GOT3 (cell line): ENCODE results near the gene LGALS7.
"Not testable (repeated sequence)": the region's sequence is repeated elsewhere in the genome, so short reads cannot be mapped to it uniquely, and the experiment has no call there.

Source experiments
- DNase-seq: peaks from one replicate; lab custom pipeline; 2025; ENCODE audit warnings: mixed read lengths; lab: John Stamatoyannopoulos, UW

LGALS7 gene

DNA sequence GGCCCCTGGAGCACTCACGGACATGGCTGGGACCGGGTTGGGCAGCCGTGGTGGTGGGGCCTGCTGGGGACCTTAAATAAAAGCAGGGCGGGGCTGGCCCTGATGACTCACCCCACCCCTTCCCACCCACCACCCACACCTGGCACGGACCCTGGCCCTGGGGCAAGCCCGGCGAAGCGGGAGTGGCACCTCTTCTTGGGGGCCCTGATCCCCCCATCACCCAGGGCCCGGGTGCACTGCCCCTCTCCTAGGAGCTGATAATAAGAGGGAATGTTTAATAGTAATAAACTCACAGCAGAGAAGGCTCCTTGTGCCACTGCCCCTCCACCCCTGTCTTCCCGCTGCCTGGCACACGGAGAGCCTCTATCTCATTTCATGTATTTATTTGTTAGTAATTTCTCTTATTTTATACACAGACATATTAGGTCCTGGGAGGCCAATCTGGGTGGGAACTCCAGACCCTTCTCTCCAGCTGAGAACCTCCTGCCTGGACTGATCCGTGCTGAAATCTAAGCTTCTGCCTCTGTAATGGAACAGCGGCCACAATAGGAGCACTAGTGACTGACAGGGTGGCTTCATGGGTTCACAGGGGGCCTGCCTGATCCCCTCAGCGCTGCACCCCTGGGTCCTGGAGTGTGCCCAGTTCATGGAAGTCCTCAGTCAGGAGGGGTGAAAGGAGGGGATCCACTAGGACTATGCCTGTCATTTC, at the start of gene LGALS7:
LGALS7 (minus strand) TSS at position 49 of the 709 bp plus-strand sequence; CDS start at position 24, 25 bp downstream.
- DNase-seq = no peak

DNA sequence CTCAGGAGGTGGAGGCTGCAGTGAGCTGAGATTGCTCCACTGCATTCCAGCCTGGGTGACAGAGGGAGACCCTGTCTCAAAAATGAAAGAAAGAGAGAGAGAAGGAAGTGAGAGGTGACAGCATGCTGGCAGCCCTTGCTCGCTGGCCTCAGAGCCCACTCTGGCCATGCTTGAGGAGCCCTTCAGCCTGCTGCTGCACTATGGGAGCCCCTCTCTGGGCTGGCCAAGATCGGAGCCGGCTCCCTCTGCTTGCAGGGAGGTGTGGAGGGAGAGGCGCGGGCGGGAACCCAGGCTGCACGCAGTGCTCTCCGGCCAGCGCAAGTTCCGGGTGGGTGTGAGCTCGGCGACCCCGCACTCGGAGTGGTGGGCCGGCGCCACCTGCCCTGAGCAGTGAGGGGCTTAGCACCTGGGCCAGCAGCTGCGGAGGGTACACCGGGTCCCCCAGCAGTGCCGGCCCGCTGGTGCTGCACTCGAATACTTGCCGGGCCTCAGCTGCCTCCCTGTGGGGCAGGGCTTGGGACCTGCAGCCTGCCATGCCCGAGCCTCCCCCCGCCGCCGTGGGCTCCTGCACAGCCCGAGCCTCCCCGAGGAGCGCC, 48.0 kb upstream of the LGALS7 start:
- DNase-seq = not testable (repeated sequence)

DNA sequence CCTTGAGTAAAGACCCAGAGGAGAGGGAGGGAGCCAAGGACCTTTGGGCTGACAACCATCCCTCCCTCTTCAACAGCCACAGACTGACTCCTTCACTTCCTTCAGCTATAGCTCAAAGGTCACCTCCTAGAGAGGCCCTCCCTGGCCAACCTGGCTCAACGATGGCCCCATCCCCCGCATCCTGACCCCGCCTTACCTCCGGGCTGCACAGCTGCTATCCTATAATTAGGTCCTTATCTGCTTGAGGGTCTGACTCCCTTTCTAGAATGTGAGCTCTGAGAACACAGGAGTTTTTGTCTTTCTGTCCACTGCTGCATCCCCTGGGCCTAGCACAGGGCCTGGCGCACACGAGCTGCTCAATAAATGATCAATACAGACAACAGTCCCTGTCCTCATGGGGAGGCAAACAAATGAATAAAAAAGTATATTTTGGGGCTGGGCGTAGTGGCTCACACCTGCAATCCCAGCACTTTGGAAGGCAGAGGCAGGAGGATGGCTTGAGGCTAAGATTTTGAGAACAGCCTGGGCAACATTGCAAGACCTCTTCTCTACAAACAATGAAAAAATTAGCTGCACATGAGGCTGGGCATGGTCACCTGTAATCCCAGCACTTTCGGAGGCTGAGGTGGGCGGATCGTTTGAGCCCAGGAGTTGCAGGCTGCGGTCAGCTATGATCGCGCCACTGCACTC, 46.1 kb upstream of the LGALS7 start:
- no peak for DNase-seq

DNA sequence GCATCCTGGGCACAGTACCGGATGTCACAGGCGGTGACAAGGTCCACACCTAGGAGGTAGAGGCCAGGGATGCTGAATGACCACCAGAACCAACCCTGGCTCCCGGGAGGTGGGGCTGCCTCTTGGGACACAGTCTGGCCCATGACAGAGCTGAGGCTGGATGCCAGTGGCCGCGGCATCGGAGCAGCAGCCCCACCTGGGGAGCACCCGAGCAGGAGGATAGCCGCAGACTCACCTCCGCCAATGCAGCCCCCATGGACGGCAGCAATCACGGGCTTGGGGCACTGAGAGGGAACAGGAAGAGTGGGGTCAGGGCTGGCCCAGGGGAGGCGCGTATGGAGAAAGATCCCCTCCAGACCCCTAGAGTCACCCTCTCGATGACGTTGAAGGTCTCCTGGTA, 43.8 kb upstream of the LGALS7 start:
- DNase-seq = no peak

DNA sequence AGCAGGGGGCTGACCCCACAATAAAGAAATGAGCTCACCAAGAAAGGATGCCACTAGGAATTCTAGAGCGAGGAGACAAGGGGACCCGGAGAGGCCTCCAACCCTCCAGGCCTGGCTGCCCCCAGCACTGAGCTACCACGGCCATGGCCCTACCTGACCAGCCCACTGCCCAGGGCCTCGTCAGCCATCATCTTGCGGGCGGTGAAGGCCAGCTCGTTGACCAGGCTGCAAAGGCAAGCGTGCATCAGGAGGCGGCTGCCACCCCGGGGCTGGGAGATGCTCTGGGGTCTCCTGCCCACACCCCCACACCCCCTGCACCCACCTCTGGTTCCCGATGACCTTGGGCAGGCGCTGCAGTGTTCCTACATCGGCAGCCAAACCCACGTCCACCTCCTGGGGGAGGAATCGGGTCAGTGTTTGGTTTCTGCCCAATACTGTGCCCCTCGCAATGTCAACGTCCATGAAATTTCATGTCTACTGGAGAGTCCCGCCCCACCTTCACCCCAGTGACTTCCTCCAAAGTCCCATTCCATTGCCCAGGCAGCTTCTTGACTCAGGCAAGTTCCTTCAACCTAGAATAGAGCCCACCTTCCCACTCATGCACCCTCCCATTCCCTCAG, 42.9 kb upstream of the LGALS7 start:
- no peak for DNase-seq

DNA sequence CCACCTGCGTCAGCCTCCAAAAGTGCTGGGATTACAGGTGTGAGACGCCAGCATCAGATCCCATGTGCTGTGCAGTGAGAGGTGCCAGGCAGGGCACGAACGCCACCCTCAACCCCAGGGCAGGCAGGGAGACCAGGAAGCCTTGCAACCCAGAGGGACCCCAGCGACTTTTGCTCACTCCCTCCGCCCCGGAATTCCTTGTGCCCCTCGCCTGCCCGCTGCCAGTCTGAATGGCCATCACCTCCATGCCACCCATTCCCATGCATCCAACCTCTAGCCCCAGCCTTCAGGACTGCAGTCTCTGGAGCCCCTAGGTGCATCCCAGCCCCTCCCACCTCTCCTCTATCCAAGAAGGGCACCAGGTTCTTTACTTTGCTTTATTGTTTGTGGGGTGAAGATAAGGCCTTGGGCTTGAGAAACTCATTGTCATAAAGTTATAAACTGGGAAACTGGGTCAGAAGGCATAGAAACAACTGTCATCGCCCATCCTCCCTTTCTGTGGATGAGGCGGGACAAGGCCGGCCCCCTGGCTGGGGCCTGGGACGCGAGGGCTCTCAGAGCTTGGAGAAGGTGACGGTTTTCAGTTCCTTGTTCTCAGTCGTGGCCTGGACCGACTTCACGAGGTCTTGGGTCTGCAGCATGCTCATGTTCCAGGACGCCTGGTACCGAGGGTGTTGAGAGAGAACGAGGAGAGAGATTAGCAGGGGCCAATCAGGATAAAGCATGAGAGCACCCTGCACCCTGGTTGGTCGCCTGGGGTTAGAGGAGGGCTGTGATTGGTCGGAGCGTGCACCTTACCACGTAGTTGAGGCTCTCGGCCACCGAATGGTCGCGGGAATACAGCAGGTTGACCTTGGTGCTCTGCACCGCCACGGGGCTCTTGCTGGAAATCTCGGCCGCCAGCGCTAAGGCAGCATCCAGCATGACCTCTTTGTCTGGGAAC, 42.0 kb upstream of the LGALS7 start:
- no peak for DNase-seq

DNA sequence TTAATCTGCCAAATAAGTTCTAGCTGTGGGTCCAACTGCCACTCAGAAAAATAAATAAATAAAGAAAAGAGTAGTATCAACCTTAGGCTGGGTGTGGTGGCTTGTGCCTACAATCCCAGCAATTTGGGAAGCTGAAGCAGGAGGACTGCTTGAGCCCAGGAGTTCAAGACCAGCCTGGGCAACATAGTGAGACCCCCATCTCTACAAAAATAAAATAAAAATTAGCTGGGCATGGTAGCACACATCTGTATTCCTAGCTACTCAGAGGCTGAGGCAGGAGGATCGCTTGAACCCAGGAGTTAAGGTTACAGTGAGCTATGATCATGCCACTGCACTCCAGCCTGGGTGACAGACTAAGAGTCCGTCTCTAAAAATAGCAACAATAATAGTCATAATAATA, 40.6 kb upstream of the LGALS7 start:
- not testable (repeated sequence) for DNase-seq

DNA sequence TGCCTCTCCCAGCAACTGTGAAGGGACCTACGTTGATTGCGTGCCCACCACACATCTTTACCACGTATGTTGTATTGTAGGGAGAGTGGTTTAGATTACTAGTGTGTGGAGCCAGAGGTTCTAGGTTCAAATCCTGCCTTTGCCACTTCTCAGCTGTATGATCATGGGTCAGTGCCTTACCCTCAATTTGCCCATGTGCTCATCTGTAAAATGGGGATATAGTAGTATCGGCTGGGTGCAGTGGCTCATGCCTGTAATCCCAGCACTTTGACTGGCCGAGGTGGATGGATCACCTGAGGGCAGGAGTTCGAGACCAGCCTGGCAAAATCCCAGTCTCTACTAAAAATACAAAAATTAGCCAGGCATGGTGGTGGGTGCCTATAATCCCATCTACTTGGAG, 40.0 kb upstream of the LGALS7 start:
- DNase-seq = no peak

DNA sequence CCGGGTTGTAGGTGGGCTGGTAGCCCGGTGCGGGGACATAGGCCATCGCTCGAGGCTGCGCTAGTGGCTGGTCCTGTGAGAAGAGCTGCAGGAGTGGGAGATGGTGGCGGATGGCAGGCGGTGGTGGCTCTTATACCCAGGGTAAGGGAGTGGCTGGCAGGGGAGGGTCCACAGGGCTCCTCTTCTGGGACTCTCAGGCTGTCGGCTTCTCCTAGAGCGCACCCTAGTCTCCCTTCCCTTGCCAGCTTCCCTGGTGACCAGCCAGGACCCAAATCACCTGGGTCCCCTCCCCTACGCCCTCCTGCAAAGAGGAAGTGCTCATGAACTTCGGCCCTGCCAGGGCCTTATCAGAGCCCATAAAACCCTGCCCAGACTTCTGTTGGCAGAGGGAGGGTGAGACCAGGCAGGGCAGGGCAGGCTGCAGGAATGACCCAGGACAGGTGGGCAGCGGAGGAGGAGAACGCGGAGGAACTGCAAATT, 39.6 kb upstream of the LGALS7 start, which contains the start of gene LGALS4:
LGALS4 (minus strand) TSS at position 105 of the 480 bp plus-strand sequence; CDS start at position 46, 59 bp downstream.
- no peak for DNase-seq

DNA sequence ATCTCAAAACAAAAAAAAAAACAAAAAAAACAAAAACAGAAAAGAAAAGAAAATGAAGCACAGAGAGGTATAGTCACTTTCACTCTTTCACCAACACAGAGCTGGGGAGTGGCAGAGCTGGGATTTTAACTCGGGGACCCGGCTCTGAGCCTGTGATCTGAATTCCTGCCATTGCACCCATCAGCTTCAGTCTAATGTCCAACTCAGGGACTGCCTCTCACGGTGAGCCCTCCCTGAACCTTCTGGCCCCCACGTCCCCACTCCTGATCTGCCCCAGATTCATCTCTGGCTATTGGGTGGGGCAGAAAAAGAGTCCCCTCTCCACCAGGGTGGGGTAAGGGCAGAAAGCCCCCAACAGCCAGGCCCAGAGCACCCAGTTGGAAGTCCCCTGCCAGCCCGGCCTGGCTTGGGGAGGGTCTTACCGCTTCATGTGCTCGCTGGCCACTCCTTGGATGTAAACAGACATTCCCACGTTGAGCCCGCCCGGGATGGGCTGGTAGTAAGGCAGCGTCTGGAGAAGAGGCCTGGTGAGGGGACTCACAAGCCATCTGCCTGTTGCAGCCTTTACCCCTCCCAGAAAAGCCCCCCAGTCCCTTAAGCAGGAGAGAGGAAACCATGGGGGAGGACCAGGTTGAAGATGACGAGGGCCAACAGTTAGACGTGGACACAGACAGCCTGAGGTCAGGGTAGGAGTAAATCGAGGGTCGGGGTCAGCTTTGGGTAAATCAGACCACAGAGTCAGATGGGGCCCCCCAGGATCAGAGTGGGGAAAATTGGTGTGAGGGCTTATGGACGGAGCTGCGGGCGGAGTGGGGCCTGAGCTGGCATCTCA, 38.9 kb upstream of the LGALS7 start:
- DNase-seq = no peak

DNA sequence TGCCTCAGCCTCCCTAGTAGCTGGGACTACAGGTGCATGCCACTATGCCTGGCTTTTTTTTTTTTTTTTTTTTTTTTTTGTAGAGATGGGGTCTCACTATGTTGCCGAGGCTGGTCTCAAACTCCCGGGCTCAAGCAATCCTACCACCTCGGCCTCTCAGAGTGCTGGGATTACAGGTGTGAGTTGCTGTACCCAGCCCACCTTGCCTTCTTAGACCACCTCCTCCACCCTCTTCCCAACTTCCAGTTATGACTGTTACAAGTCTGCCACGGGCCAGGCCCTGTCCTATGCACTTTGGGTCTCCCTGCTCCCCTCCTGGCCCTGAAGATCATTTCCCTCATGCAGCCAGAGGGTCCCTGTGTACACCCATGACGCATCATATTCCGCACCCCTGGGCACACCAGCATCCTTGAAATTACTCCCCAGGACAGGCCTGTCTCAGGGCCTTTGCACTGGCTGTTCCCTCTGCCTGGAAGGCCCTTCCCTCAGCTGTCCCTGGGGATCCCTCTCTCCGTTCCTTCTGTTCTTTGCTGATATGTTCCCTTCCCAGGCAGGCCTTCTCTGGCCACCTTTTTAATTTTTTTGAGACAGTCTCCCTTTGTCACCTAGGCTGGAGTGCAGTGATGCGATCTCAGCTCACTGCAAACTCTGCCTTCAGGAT, 36.4 kb upstream of the LGALS7 start:
- no peak for DNase-seq

DNA sequence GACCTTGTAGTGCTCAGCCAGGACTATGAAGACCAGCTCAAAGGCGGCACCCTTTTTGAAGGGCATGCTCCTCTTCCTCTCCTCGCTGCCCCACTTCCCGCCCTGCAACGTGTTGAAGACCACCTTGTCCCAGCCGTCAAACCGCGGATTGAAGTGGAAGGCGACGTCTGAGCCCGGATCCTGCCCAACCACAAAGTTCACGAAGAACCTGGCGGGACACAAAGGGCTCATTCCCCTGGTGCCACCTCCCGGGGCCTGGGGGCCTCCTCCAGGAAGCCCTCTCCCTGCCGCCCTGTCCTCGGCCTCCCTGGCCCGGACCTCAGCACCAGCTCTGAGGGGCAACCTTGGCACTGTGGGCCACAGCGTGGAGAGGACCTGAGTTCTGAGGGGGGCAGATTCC, 35.4 kb upstream of the LGALS7 start:
- DNase-seq = no peak

DNA sequence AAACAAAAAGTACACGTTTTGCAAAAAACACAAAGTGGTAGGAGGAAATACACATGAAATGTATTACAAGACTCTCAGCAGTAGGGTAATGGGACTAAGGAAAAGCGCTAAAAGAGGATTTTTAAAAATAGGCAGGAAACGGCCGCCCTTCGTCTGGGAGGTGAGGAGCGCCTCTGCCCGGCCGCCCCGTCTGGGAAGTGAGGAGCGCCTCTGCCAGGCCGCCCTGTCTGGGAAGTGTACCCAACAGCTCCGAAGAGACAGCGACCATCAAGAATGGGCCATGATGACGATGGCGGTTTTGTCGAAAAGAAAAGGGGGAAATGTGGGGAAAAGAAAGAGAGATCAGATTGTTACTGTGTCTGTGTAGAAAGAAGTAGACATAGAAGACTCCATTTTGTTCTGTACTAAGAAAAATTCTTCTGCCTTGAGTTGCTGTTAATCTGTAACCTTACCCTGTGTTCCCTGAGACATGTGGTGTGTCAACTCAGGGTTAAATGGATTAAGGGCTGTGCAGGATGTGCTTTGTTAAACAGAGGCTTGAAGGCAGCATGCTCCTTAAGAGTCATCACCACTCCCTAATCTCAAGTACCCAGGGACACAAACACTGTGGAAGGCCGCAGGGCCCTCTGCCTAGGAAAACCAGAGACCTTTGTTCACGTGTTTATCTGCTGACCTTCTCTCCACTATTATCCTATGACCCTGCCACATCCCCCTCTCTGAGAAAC, 34.2 kb upstream of the LGALS7 start:
- not testable (repeated sequence) for DNase-seq

DNA sequence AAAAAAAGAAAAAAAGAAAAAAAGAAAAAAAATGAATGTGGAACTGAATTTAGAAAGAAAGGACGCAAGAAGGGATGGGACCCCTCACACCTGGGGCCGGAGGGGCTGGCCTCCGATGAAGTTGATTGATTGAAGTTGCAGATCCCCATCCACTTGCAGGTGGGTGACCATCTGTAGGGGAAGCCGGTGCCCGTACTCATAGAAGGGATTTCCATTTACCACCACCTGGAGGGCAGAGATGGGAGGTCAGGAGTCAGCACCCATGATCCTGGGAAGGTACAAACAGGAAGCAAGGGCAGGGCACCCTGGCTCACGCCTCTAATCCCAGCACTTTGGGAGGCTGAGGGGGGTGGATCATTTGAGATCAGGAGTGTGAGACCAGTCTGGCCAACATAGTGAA, 33.1 kb upstream of the LGALS7 start:
- DNase-seq = no peak

DNA sequence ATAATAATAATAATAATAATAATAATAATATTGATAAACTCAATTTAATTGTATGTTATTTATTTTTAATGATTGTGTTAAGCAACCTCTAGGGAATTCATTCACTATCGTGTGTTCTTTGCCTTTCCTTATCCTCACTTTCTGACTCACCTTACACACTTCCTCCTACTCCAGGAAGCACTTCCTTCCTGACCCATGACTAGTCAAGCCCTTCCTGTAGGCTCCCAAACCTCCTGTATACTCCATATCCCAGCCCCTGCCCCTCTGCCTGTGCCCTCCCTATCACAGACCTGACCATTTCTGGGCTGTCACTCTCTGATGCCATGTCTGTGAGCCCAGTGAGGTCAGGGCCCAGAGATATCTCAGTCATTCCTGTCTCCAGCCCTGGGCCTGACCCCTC, 31.9 kb upstream of the LGALS7 start:
- no peak for DNase-seq

DNA sequence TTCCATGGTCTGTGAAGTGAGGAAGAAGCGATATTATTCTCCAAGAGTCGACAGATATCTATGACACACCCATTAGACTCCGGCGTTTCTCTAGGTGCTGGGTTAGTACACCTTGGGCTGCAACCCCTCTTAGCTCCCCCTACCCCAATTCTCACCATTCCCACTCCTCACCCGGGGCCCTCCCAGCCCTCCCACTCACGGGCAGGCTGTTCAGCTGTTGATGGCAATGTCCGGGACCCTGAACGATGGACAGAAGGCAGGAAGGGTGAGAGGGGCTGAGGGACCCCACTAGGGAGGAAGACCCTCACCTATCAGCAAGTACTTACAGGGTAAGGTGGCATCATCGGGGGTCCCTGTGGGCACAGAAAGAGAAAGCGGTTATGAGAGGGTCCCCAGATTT, 30.2 kb upstream of the LGALS7 start:
- DNase-seq = no peak

DNA sequence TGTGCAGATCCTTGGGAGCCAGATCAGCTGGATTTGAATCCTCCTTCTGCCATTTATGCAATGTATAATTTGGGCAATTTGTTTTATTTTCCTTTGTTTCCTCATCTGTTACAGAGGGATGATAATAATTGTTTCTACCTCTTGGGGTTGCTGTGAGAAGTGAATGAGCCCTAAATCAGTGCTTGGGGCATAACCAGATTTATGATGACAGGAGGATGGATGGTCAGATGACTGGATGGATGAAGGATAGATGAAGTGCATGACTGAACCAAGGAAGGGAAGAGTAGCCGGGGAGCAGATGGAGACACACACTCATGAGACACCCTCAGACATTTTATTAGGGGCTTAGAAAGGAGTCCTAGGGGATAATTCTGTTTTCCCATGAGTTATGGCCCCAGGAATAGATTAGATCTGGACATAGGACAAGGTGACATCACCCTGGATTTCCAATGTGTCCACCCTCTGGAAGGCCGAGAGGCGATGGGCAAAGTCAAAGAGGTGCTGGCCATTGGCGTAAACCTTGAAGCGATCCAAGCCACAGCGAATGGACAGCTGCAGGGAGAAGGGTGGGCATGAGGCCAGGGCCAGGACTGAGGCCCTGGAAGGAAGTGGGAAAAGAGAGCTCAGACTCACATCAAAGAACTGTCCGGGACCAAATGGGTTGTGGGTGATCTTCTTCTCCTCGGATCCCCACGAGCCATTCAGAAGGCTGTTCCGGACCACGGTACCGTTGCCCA, 28.2 kb upstream of the LGALS7 start:
- no peak for DNase-seq

DNA sequence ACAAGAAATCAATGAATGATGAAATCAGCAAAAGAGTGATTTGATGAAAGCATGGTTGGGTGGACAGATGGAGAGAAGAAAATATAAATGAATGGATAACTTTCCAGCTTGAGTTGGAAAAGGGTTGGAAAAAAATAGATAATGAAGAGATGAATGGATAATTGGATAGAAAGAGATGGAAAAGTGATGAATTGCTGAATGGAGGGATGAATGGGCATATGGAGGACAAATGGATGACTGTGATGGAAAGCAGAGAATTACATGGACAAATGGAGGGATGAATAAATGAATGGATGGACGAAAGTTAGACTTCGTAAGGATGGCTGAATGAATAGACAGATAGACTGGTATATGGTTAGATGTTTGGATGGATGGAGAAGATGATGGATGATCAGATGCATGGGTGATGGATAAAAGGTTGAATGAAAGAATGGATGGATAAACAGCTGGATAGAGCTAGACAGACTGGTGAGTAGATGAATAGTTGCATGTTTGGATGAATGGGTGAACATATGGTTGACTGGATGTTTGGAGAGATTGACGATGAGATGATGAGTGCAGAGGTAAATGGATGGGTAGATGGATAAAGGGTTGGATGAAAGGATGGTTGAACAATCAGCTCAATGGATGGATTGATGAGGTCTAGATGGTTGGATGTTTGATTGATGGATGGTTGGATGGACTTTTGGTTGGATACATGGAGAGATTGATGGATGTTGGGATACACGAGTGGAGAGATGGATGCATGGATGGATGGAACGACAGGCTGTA, 27.4 kb upstream of the LGALS7 start:
- no peak for DNase-seq
